ENCODE measurements around the gene HPSE2.

DNA sequence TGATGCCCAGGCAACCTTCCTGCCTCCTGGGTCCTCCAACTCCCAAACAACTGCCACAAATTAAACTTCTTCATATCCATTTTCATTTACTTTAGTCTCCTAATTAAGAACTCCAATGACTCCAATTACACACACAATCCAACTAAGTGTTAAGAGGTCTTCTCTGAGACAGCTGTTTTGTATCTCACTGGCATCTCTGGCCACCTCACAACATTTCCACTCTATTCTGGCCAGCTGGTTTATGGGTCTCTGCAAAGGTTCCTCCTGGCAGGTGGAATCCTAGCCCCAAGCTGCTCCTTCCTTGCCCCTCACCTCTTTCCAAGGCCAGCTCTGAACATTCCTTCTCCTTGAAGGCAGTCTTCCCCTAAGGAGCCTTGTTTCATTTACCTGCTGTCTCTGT is 665.8 kb downstream of the HPSE2 start:
- no peak for TF ChIP-seq SMC3 (IDR thresholded peaks at IDR 0.05; ENCODE audit: low read depth, low read length)
- TF ChIP-seq SIN3A (IDR thresholded peaks at IDR 0.05; ENCODE audit: borderline replicate concordance, low read depth, low read length), result no peak
- TF ChIP-seq FOXJ3 (CRISPR knock-in tag; IDR thresholded peaks at IDR 0.05), result no peak
- no peak for TF ChIP-seq USF2 (IDR thresholded peaks at IDR 0.05; ENCODE audit: borderline replicate concordance, low read depth, low read length)
- no peak for TF ChIP-seq TAF1 (IDR thresholded peaks at IDR 0.05; ENCODE audit: borderline replicate concordance, low read depth, low read length)
- TF ChIP-seq TCF12 (IDR thresholded peaks at IDR 0.05), result no peak
- no peak for TF ChIP-seq POLR2AphosphoS5 (IDR thresholded peaks at IDR 0.05; ENCODE audit: low read depth, low read length)
- TF ChIP-seq, protein P1, sequence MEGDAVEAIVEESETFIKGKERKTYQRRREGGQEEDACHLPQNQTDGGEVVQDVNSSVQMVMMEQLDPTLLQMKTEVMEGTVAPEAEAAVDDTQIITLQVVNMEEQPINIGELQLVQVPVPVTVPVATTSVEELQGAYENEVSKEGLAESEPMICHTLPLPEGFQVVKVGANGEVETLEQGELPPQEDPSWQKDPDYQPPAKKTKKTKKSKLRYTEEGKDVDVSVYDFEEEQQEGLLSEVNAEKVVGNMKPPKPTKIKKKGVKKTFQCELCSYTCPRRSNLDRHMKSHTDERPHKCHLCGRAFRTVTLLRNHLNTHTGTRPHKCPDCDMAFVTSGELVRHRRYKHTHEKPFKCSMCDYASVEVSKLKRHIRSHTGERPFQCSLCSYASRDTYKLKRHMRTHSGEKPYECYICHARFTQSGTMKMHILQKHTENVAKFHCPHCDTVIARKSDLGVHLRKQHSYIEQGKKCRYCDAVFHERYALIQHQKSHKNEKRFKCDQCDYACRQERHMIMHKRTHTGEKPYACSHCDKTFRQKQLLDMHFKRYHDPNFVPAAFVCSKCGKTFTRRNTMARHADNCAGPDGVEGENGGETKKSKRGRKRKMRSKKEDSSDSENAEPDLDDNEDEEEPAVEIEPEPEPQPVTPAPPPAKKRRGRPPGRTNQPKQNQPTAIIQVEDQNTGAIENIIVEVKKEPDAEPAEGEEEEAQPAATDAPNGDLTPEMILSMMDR (IDR thresholded peaks at IDR 0.05), result no peak

All from SK-N-SH (cell line).